ENCODE results near the gene IL1RAP.

The IL1RAP gene

GRCh38 chr3:190533511-190534281, 19.8 kb downstream of the IL1RAP start:
- TF ChIP-seq CTCF (IDR thresholded peaks at IDR 0.05; ENCODE audit: low read depth, low read length) = no peak
- peak overlapping the region; percentile 16; the same call in 1 of the 2 replicates for H3K4me3 ChIP-seq (ENCODE audit: low read depth, low read length)

GRCh38 chr3:190534386-190534785, 20.5 kb downstream of the IL1RAP start:
- H3K4me3 ChIP-seq (ENCODE audit: low read depth, low read length) = no peak overlapping the region
- no peak for TF ChIP-seq CTCF (IDR thresholded peaks at IDR 0.05; ENCODE audit: low read depth, low read length)

GRCh38 chr3:190534986-190535385, 21.1 kb downstream of the IL1RAP start:
- TF ChIP-seq CTCF (IDR thresholded peaks at IDR 0.05; ENCODE audit: low read depth, low read length) = no peak
- no peak overlapping the region for H3K4me3 ChIP-seq (ENCODE audit: low read depth, low read length)

GRCh38 chr3:190537146-190537545, 23.3 kb downstream of the IL1RAP start:
- TF ChIP-seq CTCF (IDR thresholded peaks at IDR 0.05; ENCODE audit: low read depth, low read length) = no peak
- no peak overlapping the region for H3K4me3 ChIP-seq (ENCODE audit: low read depth, low read length)

GRCh38 chr3:190538288-190538687, 24.4 kb downstream of the IL1RAP start:
- no peak for TF ChIP-seq CTCF (IDR thresholded peaks at IDR 0.05; ENCODE audit: low read depth, low read length)
- H3K4me3 ChIP-seq (ENCODE audit: low read depth, low read length) = no peak overlapping the region

GRCh38 chr3:190539526-190539925, 25.6 kb downstream of the IL1RAP start:
- TF ChIP-seq CTCF (IDR thresholded peaks at IDR 0.05; ENCODE audit: low read depth, low read length) = no peak
- no peak overlapping the region for H3K4me3 ChIP-seq (ENCODE audit: low read depth, low read length)

GRCh38 chr3:190541008-190541407, 27.1 kb downstream of the IL1RAP start:
- no peak for TF ChIP-seq CTCF (IDR thresholded peaks at IDR 0.05; ENCODE audit: low read depth, low read length)
- no peak overlapping the region for H3K4me3 ChIP-seq (ENCODE audit: low read depth, low read length)

Data from WI38 (cell line).